ENCODE results near the gene RCAN3. TPM values are rescaled to one million over a fixed set of nuclear protein-coding genes. Genes with fewer than 3 reads are reported as not detected.

RCAN3 gene
- total RNA-seq, 4 donors from 2014 or later: 2.9 to 10.1 (median 4.1) TPM

DNA sequence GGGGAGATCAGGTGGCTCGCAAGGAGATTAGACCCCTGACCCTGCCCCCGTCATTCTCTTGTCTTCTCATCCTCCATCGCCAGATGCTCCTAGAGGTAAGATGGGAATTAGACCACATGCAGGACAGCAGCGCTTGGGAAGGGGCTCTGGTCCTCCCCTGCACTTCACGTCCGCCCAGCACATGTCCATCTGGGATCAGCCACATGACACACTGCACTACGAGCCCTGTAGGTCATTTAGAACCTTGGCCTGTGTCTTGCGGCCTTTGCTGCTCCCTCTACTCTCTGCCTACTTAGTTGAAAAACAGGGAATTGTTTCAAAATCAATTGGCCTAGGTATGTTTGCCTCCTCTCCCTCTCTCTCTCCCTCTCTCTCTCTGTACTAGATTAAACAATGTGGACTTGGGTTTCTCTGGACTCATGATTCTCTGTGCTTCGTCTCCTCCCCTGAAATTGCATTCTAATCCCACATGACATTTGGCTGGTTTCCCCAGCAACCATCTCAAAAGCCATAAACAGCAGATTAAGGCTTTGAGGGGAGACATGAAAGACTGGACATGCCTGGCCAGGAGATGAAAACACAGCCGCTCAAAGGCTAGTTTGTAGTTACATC lies 49.4 kb downstream of the RCAN3 start:
- no peak for TF ChIP-seq CTCF (IDR thresholded peaks at IDR 0.05)
- ATAC-seq (ENCODE audit: low FRiP score): no peak
- no peak for DNase-seq (ENCODE audit: low spot score)

GRCh38 chr1:24553931-24554330 lies 51.3 kb downstream of the RCAN3 start:
- no peak for DNase-seq (ENCODE audit: low spot score)
- no peak for ATAC-seq (ENCODE audit: low FRiP score)
- TF ChIP-seq CTCF (IDR thresholded peaks at IDR 0.05): no peak

GRCh38 chr1:24554714-24555113 lies 52.1 kb downstream of the RCAN3 start:
- ATAC-seq (ENCODE audit: low FRiP score) (no peak), DNase-seq (ENCODE audit: low spot score) (no peak)

GRCh38 chr1:24555591-24556413 lies 53.2 kb downstream of the RCAN3 start, which contains the start of gene NCMAP:
Gene NCMAP (plus strand): TSS chr1:24556087. CDS start chr1:24595431, 39,344 bp downstream.
- no peak for TF ChIP-seq CTCF (IDR thresholded peaks at IDR 0.05)
- DNase-seq (ENCODE audit: low spot score) (no peak), ATAC-seq (ENCODE audit: low FRiP score) (no peak)

More at GRCh38 chr1:24554714-24555113, 52.1 kb downstream of the RCAN3 start:
- no peak for TF ChIP-seq CTCF (IDR thresholded peaks at IDR 0.05)

DNA sequence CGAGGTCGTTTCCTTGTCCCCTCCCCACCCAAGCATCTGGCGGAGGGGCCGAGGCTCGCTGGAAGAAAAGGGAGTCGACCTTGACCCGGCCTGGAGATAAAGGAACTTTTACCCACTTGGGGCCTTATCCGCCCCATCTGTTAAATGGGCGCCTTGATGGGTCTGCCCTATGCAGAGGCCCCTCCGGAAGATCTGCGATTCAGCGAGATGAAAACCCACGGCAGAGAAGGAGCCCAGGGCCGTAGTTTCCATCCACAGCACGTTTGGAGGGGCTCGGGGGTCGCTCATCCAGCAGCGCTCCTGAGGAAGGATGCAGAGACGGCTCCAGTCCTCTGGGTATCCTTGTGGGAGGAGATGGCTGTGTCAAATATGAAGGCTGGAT lies 53.8 kb downstream of the RCAN3 start:
- no peak for TF ChIP-seq CTCF (IDR thresholded peaks at IDR 0.05)
- DNase-seq (ENCODE audit: low spot score): no peak
- ATAC-seq (ENCODE audit: low FRiP score): no peak

DNA sequence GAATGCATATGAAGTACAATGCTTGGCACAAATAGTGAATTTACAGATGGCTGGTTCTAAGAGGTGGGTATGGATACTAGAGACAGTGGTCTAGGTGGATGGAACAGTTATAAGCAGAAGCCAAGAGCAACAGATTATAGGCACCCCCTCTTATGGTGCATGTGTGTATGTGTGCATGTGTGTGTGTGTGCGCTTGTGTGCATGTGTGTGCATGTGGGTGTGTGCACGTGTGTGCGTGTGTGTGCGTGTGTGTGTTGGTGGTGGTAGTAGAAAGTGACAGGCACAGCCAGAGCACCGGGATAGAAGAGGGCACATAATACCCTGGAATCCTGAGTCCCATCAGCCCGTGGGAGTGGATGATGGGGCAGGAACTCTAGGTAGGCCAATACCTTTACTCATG lies 54.6 kb downstream of the RCAN3 start:
- DNase-seq (ENCODE audit: low spot score): no peak
- no peak for TF ChIP-seq CTCF (IDR thresholded peaks at IDR 0.05)
- no peak for ATAC-seq (ENCODE audit: low FRiP score)
